Stimulated activated CD4-positive, alpha-beta T cell treated with anti-CD3 and anti-CD28 coated beads, TNF-alpha, amount 100 ng/mL, for 4 hours (primary cell): ENCODE data around the gene PDLIM7.

ENCODE experiments used
- DNase-seq, 3 experiments: peaks; one replicate each; pipeline ENCODE4 v3.0.0-alpha.2; 2020; ENCODE audit warnings: low read depth in 3 of 3

Gene PDLIM7

GRCh38 chr5:177444106-177445051, 53.0 kb downstream of the PDLIM7 start:
- DNase-seq: no peak

DNA sequence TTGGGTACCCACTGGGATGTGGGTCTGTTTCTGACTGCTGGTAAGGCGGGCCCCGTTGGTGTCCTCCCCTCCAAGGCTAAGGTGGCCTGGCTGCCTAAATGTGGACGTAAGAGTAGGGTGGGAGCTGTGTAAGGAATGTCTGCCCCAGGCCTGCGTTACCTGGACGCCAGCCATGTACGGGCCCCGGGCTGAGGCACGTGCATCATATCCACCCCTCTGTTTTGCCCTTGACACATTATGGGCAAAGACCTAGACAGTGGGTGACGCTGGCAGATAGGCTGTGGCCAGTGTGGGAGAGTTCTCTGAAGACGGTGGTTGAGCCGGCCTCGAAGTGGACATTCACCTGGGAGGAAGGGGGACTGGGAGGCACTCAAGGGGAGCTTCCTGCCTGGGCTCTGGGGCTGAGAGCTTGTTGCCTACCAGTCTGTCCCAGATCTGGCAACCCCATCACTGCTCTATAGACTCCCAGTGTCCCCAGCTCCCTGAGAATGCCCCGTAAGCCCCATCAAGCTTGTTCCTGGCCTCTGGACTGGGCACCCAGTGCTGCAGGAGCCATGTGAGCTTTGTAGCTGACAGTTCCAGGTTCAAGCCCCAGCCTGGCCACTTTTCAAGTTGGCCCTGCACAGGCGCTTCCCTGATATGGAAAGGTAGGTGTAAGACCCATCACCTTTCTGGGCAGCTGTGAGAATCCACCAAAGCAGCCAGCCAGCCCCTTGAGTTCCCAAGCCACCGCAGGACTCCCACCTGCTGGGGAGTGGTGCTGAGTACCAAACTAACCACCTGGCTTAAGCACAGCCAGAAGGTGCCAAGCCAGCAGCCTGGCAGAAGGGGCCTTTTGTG, 54.0 kb downstream of the PDLIM7 start:
- DNase-seq: no peak

GRCh38 chr5:177442066-177442826, 55.2 kb downstream of the PDLIM7 start:
- DNase-seq: no peak

GRCh38 chr5:177440990-177441780, 56.2 kb downstream of the PDLIM7 start:
- no peak for DNase-seq

DNA sequence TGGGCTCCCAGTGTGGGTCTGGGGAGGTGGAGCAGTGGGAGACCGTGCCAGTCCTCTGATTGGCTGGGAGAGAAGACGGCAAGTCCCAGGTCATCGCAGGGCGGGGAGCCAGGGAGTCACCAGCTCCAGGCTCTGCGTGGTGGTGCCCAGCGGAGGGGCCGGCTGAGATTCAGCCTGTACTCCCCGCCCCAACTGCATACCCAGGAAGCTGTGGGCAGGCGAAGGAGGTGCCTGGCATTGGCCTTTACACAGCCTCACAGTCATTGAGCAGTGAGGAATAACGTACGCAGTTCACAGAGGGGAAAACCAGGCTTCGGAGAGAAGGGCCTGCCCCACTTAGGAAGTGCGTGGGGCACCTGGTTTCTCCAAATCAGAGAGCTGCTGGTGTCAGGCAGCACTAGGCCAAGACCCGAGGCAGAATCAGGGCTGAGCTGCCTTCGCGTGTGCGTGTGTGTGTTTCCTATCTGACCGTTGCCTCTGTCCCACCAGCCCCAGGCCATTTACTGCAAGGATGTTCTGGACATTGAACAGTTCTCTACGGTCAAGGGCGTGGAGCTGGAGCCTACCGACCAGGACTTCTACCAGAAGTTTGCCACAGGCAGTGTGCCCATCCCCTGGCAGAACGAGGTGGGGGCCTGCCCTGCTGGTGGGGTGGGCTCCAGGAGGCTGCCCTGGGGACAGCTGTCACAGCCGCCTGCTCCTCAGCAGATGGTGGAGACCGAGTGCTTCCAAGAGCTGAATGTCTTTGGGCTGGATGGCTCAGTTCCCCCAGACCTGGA, 57.0 kb downstream of the PDLIM7 start:
- DNase-seq: peak in 1 of 3 experiments; percentile 35

- DNase-seq: no peak
Observed at GRCh38 chr5:177439518-177440053, 57.8 kb downstream of the PDLIM7 start.

- DNase-seq: no peak
Observed at GRCh38 chr5:177438468-177438867, 58.9 kb downstream of the PDLIM7 start.

DNA sequence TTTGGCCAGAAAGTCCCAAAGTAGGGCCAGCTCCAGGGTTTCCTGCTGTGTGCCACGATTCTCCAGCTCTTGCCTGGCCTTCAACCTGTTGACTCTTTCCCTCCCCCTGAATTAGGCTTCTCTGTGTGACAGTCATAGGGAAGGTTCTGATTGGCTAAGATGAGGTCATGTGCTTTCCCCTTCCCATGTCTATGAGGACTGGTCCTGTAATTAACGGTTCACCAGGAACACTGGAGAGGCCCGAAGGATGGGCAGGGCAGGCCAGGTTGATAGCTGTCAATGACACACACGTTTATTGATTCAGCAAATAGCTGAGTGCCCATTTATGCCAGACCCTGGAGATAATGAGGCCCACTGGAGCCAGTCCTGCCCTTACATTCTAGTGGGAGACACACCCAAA, 59.8 kb downstream of the PDLIM7 start:
- no peak for DNase-seq

DNA sequence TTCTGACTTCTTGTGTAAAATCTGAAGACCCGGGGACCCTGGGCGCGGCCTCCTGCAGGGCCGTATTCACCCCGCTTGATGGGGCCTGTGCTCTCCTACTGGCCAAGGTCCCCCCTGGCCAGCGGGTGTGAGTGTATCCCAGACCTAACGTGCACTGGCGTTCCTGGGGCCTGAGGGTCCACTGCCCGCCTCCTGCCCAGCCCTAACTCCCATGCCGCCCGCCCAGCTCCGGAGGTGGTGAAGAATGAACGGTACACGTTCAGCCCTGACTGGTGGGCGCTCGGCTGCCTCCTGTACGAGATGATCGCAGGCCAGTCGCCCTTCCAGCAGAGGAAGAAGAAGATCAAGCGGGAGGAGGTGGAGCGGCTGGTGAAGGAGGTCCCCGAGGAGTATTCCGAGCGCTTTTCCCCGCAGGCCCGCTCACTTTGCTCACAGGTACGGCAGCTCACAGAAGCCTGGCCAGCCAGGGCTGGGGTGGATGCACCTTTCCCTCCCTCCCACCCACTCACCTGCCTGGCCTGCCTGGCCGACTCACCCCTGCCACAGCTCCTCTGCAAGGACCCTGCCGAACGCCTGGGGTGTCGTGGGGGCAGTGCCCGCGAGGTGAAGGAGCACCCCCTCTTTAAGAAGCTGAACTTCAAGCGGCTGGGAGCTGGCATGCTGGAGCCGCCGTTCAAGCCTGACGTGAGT, 61.4 kb downstream of the PDLIM7 start:
- DNase-seq: no peak

DNA sequence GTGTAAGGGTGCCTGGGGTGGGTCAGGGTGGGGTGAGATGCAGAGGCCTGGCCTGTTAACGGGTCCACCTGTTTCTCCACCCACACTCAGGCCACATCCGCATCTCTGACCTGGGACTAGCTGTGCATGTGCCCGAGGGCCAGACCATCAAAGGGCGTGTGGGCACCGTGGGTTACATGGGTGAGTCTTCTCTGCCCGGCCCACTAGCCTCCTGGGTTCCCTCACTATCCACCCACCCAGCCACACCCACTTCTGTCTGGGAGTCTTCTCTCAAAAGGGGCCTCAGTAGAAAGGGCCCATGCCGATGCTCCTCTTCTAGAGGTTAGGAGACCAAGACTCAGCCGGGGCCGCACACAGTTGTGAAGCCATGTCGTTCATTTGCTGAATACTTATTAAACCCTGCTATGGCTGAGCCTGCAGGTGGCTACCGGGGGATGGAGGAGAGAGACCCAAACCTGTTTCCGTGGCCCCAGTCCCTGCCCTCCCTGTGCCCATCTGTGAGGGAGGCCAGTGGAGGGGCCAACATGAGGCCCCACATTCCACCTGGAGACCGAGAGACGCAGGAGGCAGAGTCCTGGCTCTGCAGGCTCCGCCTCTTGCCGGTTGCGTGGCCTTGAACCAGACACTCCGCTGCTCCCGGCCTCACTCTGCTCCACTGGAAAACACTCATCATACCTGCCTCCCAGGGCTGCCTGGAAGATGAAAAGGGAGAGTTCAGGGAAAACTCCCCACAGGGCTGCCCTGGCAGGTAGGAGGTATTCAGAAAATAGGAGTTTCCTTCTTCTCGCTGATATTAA, 62.3 kb downstream of the PDLIM7 start:
- DNase-seq: no peak

GRCh38 chr5:177434437-177434836, 63.0 kb downstream of the PDLIM7 start:
- peak in 1 of 3 experiments; percentile 49 for DNase-seq

GRCh38 chr5:177433658-177434217, 63.7 kb downstream of the PDLIM7 start:
- no peak for DNase-seq
